ENCODE data around the gene MED12L.
A peak's percentile ranks its signal among the peaks of the same experiment; 100 is the strongest.

MED12L gene

DNA sequence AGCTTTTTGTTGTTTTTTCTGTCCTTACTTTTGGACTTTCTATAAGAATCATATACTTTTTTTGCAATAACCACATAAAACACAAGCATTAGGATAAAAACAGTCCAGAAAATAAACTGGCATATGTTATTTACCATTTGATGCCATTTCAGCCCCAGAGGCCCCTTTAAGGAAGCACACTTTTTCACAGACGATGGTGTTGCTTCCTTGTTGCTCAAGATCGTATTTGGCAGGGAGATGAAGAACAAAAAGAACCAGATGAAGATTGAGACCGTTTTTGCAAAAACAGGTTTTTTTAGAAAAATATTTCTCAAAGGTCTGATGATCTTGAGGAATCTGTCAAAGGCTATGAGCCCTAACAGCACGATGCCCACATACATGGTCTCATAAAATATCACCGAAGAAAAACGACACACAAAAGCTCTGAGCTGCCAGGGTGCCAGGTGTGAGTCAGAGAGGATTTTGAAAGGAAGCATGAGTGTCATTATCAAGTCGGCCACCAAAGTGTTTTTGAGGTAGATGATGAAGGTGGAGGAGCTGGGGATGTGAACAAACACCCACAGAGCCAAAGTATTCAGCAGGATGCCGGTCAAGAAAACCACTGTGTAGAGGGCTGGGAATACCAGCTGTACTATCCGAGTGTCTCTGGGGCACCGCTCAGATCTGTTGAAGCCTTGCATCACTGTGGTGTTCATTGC lies 243.0 kb downstream of the MED12L start:
- DNase-seq, result no peak

DNA sequence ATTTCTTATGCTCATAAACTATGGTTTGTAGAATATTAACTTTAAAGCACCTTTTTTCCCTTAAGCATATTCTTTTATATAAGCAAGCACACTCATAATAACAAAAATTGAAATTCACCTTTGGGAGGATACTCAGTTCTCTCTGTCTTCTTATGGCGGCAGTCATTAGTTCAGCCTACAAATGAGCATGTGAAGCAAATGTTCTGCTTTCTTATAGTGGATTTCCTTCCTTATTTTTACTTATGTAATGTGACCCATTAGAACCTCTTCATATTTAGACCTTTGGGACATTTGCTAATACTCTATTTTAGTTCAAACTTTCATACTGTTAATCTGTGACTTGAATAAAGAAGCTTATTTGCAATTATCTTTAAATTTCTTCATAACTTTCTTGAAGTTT lies 243.9 kb downstream of the MED12L start, which contains the start of gene P2RY13:
Gene P2RY13 (minus strand): TSS at position 187 of the 400 bp plus-strand sequence. CDS start 21 bp downstream, at position 166.
- DNase-seq, result no peak

DNA sequence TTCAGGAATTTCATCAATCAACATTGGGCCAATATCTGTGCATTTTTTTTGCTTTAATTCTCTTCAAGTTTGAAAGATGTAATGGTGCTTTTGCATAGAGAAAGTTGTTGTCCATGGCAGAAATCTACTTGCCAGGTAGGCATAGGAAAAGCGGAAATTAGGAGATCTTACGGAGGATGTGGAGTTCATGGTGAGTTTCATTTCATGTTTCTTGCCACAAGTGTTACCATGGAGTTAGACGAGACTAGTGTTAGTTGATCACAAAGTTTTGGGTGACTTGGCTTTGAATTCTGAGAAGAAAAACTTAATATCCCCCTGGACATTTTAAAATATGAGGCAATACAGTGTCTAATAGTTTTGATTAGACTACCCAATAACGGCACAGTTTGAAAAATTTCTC lies 244.9 kb downstream of the MED12L start:
- no peak for DNase-seq

DNA sequence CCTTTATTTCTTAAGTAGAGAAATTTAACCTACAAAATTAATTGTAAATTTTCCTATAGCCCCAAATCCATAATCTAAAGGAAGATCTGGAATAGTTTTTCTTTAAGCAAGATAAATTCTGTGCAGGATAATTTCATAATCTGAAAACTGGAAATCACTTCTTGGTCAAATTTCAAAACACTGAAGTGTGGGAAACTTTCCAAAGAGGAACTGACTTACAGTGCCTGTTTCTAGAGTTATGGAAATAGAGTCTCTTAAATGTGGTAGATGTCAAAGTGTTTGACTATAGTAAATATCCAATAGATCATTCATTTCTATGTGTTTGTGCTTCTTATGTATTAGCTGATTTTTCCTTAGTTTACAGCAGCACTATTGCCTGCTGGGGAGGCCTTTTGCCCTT lies 245.4 kb downstream of the MED12L start:
- DNase-seq, result no peak

DNA sequence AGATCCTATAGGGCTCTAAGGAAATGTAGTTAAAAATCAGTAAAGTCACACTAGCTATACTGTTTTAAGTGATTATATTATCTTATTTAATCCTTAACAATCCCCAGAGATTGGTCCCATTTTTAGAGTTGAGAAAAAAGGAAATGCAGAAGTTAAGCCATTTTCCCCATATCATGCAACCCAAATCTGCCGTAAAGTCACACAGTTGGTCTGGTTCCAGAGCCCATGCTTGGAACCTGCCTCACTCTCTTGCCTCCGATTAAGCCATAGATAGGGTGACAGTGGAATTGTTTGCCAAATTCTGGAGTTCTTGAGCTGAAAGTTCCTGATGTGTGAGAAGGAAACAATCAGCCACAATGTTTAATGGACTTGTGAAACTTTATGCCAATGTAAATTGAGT lies 246.2 kb downstream of the MED12L start:
- DNase-seq, result no peak

DNA sequence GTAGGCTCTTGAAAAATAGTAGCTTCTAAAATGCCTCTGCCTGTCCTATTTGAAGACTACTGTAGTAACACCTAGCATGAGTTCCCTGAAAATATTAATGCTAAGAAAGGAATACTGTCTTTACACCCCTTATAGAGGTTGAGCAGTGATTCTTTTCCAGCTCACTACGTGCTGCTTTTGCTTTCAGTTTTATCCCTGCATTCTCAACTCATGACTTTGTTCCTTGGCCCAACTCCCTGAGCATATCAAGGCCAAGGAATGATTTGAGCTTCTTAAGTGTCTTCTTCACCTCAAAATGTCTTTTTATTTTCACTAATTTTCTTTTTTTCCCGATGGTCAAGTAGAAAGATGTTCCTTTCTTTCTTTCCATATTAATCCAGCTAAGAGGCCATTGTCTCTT lies 260.4 kb downstream of the MED12L start:
- no peak for DNase-seq

DNA sequence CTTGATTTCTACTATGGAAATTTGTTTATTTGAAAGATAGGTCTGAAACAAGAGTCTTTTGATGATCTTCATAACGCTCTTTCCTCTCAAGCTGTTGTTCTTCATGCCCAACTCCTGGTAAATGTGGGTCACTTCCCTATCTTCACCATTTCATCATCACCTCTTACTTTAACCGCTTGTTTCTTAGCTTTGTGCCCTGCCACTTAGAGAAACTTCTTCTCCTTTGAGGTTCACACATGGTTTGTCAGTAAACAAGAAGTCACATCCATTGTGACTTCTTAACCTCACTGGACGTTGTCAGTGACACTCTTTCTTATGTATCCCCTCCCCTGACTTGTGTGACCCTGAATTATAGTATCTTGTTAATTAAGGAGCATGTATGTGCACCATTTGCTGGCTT lies 260.8 kb downstream of the MED12L start:
- no peak for DNase-seq

DNA sequence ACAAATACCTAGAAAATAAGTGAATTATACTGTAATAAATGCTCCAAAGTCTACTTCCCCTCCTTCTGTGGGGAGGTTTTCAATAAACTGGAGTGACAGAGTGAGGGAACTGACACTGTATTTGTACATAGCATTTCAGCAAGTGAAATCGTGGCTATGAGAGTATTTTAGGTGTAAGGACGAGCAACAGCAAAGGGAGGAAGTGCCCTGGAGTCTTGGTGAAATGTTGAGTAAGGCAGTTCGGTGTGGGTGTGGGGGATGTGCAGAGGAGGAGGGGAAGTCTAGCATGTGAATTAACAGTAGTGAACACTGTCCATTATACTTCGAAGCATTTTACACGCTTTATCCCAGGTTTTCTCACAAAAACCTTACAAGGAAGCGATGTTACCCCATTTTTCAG lies 262.0 kb downstream of the MED12L start:
- no peak for DNase-seq

DNA sequence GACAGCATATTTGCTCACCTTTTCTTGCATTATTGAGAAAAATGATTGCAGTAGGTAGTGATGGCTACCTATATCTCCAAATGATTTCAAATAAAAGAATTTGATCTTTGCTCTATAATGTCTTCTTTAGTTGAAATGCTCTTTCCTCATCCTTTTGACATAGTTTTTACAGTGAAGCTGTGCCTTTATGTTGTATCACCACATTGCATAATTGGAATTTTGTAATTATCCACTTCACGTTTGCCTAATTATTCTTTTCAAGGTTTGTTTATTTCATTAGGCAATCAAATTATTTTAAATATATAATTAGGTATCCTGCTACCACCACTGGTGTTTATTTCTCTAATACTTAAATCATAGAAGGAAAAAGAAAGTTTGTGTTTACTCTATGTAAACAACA lies 265.2 kb downstream of the MED12L start:
- DNase-seq, result no peak

DNA sequence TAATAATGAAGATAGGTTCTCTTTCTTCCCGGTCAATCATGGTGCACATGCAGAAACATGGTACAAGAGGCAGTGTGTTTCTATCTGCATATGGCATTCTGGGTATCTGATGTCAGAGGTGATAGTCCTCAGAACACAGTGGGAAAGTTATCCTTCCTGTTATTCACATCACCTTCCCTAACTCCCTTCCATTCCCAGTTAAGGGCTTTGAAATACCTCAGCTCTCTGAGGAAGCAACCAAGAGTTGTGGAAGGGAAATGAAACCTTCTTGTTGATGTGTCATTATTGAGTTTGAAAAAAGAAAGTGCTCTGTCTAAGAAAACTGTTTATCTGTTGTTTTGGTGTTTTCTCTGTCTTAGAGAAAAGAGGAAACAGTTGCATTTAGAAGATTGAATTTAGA lies 265.8 kb downstream of the MED12L start:
- no peak for DNase-seq

DNA sequence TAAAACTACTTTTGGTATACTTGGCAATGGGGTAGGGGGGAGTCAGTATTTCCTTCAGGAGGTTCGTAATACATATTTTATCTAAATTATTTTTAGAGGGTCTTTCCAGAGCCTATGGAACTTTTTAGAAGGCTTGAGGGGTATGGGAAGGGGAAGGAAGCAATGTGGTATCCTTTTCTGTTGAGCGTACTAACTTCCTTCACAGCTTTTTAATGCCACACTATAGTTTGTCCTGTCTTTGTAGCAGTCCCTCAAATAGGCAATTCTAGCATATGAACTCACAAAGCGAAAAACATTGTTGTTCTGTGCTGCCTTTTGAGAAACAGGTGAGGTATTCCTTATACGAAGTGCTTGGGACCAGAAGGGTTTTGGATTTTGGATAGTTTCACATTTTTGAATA lies 266.2 kb downstream of the MED12L start:
- no peak for DNase-seq

DNA sequence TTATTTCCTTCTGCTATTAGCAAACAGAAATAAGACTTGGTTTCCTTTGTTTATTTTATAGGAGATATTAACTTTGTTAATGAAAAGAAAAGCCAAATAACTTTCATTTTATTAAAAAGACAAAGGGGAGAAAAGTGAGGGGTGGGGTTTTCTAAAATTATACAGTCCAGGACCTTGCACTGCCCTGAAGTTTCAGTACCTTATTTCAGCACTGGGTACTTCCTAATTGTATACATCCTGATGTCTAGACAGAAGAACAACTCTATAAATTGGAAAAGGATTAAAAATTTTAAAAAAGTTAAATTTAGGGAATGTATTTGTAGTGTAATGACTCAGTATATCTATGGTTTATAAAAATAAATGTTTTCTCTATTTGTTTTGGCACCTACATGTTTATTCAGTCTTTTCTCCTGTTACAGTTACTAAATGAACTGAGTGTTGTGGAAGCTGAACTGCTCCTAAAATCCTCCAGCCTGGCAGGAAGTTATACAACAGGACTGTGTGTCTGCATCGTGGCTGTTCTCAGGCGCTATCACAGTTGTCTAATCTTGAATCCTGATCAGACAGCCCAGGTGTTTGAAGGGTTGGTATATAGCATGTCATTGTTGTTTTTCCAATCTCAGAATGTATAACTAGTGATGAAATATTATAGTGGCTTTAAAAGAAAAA lies 271.5 kb downstream of the MED12L start:
- DNase-seq, result no peak

DNA sequence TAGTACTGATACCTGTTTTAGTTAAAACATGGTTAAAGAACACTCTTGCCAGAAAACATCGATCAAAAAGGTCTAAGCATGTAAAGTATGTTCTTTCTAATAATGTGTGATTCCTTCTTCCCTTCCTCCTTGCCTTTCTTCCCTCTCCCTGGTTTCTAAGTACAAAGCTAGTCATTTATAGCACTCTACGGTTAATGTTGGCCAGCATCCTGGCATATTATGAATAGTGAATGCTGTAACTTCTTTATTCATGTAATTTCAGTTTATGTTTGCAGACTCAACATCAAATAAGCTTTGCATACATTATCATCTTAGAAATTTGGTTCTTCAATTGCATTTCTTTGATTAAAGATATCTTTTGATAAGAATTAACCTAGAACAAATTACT lies 272.0 kb downstream of the MED12L start:
- no peak for DNase-seq

DNA sequence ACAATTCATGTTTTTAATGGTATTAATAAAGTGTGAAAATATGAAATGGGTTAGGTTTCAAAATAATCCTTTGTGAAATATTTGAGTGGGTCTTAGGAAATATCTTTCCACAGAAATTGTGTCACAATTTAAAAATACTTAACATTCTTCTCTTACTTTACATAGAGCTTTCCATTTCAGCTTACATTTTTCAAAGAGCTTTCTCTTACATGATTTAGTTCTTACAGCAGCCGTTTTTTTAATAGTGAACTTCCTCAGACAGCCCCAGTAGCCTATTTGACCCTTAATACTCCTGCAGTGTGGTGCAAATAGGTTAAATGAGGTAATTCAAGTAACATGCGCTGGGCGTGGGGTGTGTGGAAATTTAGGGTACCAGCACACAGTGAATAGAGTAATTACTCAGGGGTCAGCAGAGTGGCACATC lies 277.3 kb downstream of the MED12L start:
- no peak for DNase-seq

DNA sequence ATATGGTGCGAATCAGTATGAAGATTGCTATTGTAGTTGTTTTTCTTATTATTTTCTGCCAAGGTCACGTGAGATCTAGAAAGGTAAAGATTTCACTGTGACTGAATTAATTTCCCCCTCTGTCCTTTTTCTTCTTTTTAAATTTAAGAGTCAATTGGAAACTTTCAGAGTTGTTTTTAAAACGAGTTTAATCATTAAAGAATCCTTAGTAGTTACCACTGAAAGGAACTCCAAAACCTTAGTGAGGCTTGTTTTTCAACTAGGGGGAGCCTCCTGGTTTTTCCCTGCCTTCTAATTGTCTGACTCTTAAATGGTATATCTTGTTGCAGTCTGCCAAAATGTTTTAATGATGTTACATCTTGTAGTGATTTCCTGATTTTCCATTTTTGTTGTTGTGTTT lies 281.5 kb downstream of the MED12L start:
- no peak for DNase-seq

DNA sequence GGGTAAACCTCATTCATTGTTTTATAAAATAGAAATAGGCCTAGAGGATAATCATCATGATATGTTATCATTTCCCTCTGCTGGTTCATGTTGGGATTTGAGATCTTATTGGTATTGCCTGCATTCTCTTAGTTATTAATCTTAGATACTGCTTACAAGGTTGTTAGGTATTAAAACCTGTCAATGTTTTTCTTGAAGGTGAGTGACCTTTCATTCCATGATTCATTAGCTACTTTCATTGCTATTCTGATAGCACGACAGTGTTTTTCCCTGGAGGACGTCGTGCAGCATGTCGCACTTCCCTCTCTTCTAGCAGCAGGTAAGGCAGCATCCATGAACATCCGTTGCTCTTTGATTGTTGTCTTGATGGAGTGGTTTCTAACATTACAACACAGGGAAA lies 282.0 kb downstream of the MED12L start:
- DNase-seq, result no peak

DNA sequence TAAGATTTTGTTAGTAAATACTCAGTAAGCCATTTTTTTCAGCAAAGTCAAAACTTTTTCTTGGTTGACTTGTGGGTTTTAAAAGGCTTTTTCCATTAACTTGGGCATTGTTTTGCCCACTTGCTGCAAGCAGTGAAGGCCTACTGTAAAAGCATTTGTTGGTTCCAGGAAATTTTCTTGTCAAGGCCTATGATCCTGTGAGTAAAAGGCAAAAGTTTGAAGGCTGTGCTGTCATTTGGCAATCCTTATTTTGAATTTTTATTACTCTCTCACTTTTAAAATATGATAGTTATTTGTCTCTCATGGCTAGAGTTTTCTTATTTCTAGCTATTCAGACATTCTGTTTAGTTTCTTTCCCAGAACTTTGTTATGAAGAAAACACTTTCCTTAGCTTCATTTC lies 286.1 kb downstream of the MED12L start:
- no peak for DNase-seq

DNA sequence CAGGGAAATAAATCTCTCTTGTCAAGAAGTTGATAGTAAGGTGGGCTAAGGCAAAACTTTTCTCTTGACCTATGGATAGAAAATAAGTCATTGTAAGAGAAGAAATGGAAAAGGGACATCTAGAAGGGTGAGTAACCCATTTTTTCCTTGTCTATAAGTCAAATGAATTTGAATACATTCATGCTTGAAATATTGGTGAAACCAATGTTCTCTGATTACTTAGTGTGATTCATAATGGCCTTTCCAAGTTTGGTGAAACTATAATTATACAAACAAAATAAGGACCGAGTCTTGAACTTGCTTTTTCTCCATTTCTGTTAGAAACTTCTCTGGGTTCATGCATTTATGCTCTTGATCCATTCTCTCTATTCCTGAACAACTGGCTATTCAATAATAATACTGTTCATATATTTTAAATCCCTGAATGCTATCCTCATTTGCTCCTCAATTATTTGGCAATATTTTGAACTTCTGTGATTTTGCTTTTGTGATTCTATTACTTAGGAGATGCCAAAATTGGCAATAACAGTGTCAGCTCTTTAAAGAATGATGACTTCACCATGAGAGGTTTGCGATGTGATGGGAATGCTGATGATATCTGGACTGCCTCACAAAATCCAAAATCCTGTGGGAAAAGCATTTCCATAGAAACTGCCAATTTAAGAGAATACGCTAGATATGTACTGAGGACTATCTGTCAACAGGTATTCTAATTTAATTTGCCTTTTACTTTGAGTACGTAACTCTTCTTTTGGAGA lies 286.8 kb downstream of the MED12L start:
- DNase-seq, result no peak

DNA sequence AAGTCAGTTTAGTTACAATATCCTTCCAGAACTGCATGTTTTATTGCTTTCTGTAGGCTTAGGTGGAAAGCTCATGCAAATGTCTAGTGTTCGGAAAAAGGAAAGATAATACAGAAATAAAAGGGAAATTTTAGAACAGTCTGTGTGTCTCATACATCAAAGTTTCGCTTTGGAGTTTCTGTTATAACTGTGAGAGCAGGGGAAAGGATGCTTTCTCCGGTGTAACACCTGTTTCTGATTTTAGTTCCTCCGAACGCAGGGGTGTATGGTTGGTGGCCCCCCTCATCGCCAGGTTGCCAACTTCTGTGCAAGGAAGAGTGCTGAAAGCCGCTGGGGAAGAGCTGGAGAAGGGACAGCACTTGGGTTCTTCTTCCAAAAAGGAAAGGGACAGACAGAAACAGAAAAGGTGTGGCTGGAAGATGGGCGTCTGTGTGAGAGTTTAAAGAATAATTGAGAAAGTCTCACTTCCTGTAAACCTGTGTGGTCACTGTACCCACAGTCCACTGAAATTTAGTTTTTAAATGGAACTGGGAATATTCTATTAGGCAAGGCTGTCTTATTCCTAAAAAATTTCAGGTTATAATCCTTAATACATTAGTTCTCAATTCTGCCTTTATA lies 292.4 kb downstream of the MED12L start:
- no peak for DNase-seq

DNA sequence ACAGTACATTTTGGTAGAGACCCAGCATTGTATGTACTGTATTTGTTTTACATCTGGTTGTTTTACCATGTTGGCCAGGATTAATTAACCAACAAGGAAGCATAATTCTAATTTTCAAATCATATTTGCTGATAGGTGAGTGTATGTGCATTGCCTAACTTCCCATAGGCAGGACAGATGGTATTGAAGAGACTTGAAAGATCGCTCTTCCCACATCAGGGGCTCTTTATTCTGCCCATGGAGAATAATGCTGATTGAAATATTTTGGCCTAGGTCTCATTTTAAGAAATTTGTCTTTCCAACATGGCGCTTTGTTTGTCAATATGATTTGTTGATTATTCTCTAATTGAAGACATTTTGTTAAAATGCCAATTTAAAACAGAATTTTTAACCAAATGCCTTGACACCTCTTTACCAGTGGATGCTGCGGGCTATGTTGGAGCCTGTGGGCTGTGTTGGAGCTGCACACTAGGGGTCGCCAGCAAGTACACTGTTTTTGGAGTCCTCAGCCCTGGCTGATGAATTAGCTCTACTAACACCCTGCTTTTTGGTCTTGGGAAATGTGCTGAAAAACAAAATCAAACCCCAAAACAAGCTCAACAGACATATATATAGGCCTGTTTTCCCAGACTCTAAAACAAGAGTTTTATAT lies 293.7 kb downstream of the MED12L start:
- DNase-seq, result peak; percentile 13

DNA sequence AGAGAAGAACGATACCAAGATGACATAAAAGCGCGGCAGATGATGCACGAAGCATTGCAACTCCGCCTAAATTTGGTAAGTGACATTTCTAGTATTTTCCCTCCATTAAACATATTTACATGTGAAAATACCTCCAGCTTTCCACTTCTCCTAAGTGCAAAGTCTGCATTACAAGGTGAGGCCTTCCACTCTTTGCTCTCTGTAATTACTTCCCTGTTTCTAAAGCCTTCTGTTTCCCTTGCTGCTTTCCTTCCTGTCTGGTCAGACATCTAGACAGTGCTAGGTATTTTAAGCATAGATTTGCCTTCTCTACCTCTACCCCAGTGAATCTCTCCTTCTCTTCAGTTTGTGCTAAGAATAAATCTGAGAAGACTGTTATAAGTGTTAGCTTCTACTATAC lies 297.2 kb downstream of the MED12L start:
- no peak for DNase-seq

DNA sequence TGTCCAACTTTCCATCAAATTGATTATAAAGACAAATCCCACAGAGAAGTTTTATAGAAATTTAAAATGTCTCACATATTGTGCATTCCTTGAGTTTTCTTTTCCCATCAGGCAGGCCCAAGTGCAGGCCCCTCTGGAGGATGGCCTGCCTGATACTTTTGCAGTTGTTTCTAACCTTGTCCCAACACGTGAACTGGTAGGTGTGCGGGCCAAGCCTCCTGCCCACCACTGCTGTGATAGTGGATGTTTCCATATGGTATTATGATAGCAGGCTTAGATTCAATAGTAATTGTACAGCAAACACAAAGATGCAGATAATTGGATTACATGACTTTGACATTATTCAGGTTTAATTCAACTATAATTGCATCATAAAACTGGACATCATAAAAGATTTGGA lies 297.6 kb downstream of the MED12L start:
- no peak for DNase-seq

DNA sequence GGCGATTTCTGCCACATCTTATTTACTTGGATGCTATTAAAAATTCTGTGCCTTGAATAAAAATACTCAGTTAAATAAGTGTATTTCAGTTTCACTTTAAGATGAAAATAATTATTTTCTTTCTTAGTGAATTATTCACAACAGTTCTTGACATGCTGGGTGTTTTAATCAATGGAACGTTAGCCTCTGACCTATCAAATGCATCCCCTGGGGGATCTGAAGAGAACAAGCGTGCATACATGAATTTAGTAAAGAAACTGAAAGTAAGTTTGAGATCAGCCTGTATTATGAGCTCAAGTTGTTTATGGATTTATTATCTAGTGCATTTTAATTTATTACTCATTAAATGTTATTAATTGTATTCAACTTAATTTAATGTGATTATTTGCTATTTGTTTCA lies 298.5 kb downstream of the MED12L start:
- no peak for DNase-seq

Measured in NCI-H2171 treated with DMSO at 0.1 percent for 48 hours (cell line).